Stimulated activated CD4-positive, alpha-beta T cell treated with anti-CD3 and anti-CD28 coated beads, Interleukin-4, amount 100 ng/mL, for 1 hour (primary cell): Measurements from ENCODE around the gene DAGLA.
A peak's percentile ranks its signal among the peaks of the same experiment; 100 is the strongest.

Experiments
- DNase-seq: peaks from one replicate; pipeline ENCODE4 v3.0.0-alpha.2; 2020

Gene DAGLA

DNA sequence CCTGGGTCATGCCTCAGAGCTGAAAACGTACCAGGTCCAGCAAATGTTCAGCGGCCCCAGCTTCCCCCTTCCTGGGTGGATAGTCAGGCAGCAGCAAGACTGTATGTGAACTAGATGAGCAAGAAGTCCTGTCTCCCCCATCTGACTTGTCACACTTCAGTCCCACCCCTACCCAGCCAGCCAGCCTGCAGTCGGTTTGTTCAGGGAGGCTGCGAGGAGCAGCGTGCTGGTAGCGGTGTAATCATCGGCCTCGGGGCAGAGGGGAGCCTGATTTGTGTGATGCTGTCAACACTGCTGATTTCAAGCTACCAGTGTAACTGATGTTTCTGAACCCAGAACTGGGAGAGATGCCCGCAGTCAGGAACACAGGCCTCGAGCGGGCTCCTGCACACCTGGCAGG, 102.7 kb downstream of the DAGLA start:
- DNase-seq, result no peak

DNA sequence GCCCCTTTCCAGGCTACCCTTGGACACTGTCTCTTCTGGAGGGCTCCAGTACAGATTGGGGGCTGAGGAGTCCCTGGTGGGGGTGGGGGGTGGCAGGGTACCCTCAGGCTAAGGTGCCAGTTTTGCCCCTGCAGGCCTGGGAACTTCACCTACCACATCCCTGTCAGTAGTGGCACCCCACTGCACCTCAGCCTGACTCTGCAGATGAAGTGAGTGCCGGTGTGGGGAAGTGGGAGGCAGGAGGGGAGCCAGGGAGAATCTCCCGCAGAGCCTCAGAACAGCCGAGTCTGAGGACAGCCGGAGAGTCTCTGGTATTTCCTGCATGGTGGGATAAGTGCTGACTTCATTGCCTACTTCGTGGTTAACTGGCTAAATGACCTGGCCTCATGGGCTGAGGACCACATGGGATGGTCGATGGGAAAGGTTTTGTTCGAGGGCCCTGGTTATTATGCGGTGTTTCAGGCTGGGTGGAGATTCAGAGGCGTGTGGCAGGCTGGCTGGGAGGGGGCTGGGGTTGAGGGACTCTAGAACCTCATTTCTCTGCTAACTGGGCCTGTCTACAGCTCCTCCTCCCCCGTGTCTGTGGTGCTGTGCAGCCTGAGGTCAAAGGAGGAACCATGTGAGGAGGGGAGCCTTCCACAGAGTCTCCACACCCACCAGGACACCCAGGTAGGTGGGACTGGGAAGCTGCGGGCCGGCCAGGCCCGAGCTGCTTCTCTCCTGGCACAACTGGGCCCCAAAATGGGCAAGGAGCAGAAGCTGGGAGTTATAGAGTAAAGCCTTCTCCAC, 103.7 kb downstream of the DAGLA start:
- no peak for DNase-seq

DNA sequence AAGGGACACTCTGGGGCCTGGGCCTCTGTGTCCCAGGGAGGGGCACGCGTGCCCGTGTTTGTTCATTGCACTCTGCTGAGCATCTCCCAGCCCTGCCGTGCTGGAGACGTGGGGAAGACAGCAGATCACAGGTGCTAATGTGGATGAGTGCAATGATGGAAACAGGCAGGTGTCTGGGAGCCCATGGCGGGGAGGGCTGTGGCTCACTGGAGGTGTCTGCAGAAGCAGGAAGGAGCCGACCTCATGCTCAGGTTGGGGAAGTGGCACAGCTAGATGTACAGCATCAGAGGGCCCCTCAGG, 104.3 kb downstream of the DAGLA start:
- no peak for DNase-seq

DNA sequence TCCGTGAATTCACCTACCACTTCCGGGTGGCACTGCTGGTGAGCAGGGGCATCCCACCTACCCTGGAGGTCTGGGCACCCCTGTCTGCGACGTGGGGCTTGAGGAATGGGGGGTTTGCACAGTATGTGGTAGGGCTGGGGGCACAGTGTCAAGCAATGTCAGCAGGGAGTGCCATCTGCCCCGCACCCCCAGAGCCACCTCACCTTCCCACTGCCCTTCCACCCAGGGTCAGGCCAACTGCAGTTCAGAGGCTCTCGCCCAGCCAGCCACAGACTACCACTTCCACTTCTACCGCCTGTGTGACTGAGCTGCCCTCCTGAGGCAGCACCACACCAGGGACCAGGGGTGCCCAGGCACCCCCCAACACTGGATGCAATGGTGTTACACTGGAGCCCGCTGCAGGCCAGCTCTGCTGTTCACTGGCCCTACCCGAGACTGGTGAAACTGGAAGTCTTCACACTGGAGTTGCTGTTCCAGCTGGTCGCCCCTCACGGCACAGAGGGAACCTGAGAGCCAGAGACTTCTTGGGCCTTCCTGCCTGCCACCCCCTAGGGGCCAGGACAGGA, 105.7 kb downstream of the DAGLA start:
- DNase-seq, result no peak

DNA sequence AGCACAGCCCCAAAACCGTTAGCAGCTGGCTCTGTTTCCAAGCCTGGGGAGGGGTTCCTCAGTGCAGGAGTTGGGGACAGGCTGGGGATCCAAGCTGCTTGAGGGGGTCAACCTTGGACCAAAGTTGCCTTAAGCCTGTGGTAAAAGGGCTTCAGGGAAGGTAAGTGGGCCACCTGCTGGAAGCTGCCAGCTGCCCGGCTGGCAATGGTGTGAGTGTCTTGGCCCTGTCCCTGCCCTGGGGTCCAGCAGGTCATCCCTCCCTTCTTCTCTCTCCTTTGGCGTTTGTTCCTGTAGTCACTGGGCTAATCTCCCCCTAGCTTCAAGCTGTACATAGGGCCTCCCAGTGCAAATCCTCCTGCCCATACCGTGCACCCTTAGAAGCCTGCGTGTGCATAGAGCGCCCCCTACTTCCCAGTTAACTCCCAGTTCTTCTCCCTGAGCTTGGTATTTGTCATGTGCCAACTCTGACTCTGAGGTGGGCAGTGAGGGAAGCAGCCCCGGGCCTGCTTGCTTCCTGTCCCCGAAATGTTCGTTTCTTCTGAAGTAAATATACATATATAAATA, 107.8 kb downstream of the DAGLA start:
- no peak for DNase-seq

DNA sequence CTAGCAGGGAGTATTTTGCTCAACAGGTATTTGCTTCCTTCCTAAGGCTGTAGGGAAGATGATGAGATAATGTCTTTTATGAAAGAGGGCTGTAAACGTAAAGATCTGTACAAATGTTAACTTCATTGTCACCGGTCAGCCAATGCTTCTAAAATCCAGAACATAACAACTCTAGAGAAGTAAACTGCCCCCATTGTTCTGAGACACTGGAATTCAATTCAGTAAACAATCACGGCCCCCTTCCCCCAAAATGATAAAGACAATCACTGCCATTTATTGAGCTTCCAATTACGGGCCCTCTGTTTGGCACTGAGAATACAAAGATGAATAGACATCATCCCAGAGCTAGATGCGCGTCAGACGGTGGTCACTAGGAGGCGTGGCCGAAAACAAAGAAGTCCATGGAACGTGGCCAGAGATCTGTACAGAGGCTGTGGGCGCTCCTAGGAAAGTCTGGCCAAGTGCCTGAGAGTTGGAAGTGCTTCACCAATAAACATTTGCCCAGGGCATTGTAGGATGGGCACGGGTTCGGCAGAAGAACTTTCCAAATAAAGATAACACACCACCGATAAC, 111.6 kb downstream of the DAGLA start:
- DNase-seq, result peak; percentile 20

DNA sequence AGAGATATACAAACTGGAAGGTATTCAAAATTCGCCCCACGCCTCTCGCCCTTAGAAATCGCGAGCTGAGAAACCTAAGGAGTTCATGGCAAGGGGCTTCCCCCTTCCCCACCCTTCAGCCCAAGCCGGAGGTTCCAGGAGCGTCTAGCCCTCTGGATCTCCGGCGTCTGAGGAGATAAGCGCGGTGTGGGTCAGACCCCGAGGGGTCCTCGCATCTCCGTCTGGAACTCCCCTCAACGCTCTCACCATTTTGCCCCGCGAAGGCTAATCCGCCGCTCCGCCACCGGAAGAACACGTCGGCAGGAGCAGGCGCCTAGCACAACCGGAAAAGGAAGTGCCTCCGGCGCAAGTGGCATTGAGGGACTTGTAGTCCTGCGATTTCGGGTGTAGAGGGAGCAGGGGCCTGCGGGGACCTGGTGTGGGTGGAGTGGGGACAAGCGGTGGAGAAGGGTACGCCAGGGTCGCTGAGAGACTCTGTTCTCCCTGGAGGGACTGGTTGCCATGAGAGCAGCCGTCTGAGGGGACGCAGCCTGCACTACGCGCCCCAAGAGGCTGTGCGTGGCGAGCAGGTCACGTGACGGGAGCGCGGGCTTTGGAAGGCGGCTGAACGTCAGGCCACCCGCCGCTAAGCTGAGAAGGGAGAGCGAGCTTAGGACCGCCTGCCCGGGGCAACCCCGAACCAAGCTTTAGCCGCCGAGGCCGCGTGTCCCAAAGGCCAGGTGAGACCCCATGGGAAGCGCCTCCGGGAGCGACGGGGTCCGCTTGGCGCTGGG, 112.3 kb downstream of the DAGLA start, which contains the start of the genes FEN1 and TMEM258:
FEN1 (plus strand) TSS at position 602 of the 773 bp plus-strand sequence. CDS start 2,451 bp downstream, outside the sequence.
TMEM258 (minus strand) TSS at position 290 of the 773 bp plus-strand sequence; CDS start at position 249, 41 bp downstream.
- peak; percentile 87 for DNase-seq

DNA sequence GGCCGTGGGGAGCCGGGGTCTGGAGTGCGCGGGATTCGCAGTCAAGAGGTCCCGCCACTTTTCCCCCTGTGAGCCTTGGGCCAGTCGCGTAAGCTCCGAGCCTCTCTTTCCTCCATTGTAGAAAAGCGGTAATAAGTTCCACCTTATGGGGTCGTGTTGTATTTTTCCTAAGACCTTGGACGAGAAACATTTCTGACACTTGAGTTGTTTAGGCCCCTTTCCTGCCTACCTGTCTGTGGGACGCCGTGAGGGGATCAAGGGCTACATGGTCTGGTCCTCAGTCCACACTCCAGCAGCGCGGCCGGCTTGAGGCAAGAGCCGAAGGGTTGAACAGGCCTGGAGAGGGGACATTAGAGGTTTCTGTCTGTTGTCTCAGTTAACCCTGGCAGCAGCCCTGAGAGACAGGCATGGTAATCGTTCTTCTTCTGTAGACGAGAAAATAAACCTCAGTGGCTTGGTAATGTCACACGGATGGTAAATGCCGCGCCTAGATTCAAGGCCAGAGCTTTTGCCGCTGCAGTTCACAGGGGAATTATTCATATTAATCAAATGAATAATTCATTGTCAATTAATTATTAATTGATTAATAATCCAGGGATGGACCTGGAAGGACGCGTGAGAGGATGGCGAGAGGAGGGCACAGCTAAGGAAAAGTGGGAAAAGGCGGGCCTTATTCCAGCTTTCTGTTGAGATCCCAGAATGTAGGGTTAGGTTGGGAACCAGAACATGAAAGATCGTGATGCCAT, 113.1 kb downstream of the DAGLA start:
- no peak for DNase-seq

DNA sequence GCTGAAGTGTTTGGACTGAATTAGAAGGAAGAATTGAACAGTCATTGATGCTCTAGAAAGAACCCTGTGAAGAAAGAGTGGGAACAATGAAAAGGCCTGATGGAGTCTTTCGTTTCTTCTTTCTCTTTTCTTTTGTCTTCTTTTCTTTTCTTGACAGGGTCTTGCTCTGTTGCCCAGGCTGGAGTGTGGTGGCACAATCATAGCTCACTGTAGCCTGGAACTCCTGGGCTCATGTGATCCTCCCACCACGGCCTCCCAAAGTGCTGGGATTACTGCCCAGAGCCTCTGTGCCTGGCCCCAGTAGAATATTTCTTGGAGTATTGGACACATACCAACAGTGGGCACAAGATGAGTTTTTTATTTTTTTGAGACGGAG, 113.6 kb downstream of the DAGLA start:
- no peak for DNase-seq

DNA sequence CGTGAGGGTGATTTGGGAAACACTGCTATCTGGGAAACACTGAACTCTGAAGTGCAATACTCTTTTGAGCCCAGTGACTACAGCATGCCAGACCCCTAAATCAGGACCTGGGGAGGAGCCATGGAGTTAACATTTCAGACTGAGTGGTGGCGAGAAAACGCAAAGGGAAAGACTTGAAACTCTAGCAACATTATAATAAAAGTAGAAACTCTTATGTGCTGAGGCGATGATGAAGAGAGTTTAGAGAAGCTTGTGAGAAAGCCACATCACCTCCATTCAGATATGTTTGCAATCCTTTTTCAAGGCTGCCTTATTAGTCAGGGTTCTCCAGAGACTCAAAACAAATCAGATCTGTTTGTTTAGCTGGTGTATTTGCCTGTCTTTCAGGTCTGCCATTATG, 114.4 kb downstream of the DAGLA start:
- DNase-seq, result no peak

DNA sequence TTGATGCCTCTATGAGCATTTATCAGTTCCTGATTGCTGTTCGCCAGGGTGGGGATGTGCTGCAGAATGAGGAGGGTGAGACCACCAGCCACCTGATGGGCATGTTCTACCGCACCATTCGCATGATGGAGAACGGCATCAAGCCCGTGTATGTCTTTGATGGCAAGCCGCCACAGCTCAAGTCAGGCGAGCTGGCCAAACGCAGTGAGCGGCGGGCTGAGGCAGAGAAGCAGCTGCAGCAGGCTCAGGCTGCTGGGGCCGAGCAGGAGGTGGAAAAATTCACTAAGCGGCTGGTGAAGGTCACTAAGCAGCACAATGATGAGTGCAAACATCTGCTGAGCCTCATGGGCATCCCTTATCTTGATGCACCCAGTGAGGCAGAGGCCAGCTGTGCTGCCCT, 115.3 kb downstream of the DAGLA start:
- DNase-seq, result no peak

DNA sequence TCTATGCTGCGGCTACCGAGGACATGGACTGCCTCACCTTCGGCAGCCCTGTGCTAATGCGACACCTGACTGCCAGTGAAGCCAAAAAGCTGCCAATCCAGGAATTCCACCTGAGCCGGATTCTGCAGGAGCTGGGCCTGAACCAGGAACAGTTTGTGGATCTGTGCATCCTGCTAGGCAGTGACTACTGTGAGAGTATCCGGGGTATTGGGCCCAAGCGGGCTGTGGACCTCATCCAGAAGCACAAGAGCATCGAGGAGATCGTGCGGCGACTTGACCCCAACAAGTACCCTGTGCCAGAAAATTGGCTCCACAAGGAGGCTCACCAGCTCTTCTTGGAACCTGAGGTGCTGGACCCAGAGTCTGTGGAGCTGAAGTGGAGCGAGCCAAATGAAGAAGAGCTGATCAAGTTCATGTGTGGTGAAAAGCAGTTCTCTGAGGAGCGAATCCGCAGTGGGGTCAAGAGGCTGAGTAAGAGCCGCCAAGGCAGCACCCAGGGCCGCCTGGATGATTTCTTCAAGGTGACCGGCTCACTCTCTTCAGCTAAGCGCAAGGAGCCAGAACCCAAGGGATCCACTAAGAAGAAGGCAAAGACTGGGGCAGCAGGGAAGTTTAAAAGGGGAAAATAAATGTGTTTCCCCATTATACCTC, 115.8 kb downstream of the DAGLA start:
- DNase-seq, result no peak
